ENCODE measurements around the gene PGAP6.

The PGAP6 gene

GRCh38 chr16:324451-325334 lies 57.1 kb downstream of the PGAP6 start:
- no peak for DNase-seq (ENCODE audit: low read depth)

DNA sequence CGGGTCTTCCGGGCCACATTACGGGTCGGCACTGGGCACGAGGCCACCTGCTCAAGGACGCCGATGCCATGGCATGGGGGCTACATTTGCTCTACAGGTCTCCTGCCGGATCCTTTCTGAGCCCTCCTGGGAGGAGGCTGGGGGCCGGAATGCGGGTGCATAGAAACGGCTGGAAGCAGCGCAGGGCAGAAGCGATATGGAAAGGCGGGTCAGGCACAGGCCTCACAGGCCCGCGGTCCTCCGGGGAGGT lies 57.7 kb downstream of the PGAP6 start:
- DNase-seq (ENCODE audit: low read depth): no peak

DNA sequence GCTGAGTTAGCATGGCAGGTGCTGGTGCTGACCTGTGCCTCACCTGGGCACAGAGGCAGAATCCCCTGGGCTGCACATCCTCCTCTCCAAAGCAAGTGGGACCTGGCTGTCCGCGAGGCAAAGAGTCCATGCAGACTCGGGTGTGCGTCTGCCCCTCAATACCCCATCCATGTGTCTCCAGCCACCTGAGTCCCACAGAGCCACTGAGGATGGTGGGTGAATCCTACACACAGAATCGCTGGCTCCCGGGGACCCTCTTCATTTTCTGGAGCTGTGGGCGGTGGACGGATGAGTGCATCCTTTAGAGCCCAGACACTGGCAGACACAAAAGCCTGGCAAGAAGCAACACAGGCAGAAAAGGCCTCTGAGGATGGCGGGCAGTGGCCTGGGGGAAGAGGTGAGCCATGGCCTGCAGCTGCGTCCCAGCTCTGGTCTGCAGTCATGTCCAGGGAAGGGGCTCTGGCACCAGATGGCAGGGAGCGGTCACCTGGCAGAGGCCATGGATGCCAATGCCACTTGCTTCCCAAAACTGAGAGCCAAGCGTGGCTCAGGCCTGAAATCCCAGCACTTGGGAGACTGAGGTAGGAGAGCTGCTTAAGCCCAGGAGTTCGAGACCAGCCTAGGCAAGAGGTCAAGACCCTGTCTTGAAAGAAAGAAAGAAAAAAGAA lies 59.2 kb downstream of the PGAP6 start:
- DNase-seq (ENCODE audit: low read depth): no peak

- no peak for DNase-seq (ENCODE audit: low read depth)
Observed at GRCh38 chr16:321532-321931, 60.2 kb downstream of the PGAP6 start.

Data from fibroblast of gingiva (primary cell).